HCT116 (cell line): ENCODE measurements around the gene GPX7.

Source experiments
- CEBPB ChIP-seq: IDR thresholded peaks from 2 replicates; pipeline ENCODE4 v1.6.1; 2012; ENCODE audit warnings: low read depth
- EZH2 ChIP-seq: fragments of 200-600 bp; sonication (generic); IDR thresholded peaks from 2 replicates; pipeline ENCODE4 v1.6.1; 2017; ENCODE audit warnings: antibody characterized with exemption, mixed run types
- EZH2phosphoT487 ChIP-seq: fragments of 200-600 bp; IDR thresholded peaks from 2 replicates; pipeline ENCODE4 v1.6.1; 2018; ENCODE audit warnings: antibody characterized with exemption, borderline replicate concordance
- POLR2A ChIP-seq: IDR thresholded peaks from 2 replicates; pipeline ENCODE4 v1.7.0; 2011; ENCODE audit warnings: borderline replicate concordance; ENCODE audit not compliant: insufficient read depth, insufficient read length; ENCODE audit errors: extremely low read depth
- POLR2AphosphoS5 ChIP-seq: IDR thresholded peaks from 2 replicates; pipeline ENCODE4 v1.6.1; 2011; ENCODE audit warnings: mild to moderate bottlenecking, low read depth, low read length, moderate library complexity
- RAD21 ChIP-seq: IDR thresholded peaks from 2 replicates; pipeline ENCODE4 v1.6.1; 2012; ENCODE audit warnings: low read depth, mild to moderate bottlenecking
- YY1 ChIP-seq: IDR thresholded peaks from 2 replicates; pipeline ENCODE4 v1.6.1; 2011; ENCODE audit warnings: low read length, low read depth, moderate library complexity, mild to moderate bottlenecking; ENCODE audit not compliant: insufficient replicate concordance; ENCODE audit errors: extremely low read depth
- TF ChIP-seq, protein P1 (sequence below), 3 experiments: fragments of 200-600 bp in 1 of 3; sonication (generic) in 1 of 3; IDR thresholded peaks in 2 of 3; conservative IDR thresholded peaks in 1 of 3; 2 replicates each; pipeline ENCODE4 v1.5.1; 2012 to 2017; ENCODE audit warnings: low read depth in 2 of 3, low read length in 2 of 3, antibody characterized with exemption in 1 of 3, borderline replicate concordance in 1 of 3, control low read depth in 1 of 3, mild to moderate bottlenecking in 1 of 3, mixed read lengths in 1 of 3, mixed run types in 1 of 3, moderate library complexity in 1 of 3; ENCODE audit not compliant: insufficient read depth in 1 of 3
- TF ChIP-seq, protein P2 (sequence below): IDR thresholded peaks from 2 replicates; pipeline ENCODE4 v1.6.1; 2011; ENCODE audit warnings: mild to moderate bottlenecking, low read length, moderate library complexity; ENCODE audit not compliant: insufficient replicate concordance; ENCODE audit errors: extremely low read depth
- TF ChIP-seq, protein P3 (sequence below): IDR thresholded peaks from 2 replicates; pipeline ENCODE4 v1.6.1; 2012; ENCODE audit warnings: low read depth

DNA sequence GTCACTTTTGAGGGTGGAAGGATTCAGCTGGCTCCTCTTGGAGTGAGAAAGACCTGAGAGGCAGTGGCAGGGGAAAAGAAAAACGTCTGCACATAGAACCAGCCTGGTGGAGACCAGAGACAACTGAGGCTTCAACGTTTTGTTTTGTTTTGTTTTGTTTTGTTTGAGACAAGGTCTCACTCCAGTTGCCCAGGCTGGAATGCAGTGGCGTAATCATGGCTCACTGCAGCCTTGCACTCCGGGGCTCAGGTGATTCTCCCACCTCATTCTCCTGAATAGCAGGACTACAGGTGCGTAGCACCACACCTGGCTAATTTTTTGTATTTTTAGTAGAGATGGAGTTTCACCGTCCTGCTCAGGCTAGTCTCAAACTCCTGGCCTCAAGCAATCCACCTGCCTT is 43.1 kb downstream of the GPX7 start:
- TF ChIP-seq POLR2AphosphoS5 (no peak), CEBPB (no peak), POLR2A (no peak), EZH2 (no peak), RAD21 (no peak), EZH2phosphoT487 (no peak), YY1 (no peak)
- TF ChIP-seq, protein P1, sequence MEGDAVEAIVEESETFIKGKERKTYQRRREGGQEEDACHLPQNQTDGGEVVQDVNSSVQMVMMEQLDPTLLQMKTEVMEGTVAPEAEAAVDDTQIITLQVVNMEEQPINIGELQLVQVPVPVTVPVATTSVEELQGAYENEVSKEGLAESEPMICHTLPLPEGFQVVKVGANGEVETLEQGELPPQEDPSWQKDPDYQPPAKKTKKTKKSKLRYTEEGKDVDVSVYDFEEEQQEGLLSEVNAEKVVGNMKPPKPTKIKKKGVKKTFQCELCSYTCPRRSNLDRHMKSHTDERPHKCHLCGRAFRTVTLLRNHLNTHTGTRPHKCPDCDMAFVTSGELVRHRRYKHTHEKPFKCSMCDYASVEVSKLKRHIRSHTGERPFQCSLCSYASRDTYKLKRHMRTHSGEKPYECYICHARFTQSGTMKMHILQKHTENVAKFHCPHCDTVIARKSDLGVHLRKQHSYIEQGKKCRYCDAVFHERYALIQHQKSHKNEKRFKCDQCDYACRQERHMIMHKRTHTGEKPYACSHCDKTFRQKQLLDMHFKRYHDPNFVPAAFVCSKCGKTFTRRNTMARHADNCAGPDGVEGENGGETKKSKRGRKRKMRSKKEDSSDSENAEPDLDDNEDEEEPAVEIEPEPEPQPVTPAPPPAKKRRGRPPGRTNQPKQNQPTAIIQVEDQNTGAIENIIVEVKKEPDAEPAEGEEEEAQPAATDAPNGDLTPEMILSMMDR (IDR thresholded peaks at IDR 0.05 in 2 of 3, conservative IDR thresholded peaks at IDR 0.05 in 1 of 3; ENCODE audit: borderline replicate concordance in 1 of 3, insufficient read depth in 1 of 3, low read depth in 2 of 3, low read length in 2 of 3) = no peak
- TF ChIP-seq, protein P2, sequence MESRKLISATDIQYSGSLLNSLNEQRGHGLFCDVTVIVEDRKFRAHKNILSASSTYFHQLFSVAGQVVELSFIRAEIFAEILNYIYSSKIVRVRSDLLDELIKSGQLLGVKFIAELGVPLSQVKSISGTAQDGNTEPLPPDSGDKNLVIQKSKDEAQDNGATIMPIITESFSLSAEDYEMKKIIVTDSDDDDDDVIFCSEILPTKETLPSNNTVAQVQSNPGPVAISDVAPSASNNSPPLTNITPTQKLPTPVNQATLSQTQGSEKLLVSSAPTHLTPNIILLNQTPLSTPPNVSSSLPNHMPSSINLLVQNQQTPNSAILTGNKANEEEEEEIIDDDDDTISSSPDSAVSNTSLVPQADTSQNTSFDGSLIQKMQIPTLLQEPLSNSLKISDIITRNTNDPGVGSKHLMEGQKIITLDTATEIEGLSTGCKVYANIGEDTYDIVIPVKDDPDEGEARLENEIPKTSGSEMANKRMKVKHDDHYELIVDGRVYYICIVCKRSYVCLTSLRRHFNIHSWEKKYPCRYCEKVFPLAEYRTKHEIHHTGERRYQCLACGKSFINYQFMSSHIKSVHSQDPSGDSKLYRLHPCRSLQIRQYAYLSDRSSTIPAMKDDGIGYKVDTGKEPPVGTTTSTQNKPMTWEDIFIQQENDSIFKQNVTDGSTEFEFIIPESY = no peak
- TF ChIP-seq, protein P3, sequence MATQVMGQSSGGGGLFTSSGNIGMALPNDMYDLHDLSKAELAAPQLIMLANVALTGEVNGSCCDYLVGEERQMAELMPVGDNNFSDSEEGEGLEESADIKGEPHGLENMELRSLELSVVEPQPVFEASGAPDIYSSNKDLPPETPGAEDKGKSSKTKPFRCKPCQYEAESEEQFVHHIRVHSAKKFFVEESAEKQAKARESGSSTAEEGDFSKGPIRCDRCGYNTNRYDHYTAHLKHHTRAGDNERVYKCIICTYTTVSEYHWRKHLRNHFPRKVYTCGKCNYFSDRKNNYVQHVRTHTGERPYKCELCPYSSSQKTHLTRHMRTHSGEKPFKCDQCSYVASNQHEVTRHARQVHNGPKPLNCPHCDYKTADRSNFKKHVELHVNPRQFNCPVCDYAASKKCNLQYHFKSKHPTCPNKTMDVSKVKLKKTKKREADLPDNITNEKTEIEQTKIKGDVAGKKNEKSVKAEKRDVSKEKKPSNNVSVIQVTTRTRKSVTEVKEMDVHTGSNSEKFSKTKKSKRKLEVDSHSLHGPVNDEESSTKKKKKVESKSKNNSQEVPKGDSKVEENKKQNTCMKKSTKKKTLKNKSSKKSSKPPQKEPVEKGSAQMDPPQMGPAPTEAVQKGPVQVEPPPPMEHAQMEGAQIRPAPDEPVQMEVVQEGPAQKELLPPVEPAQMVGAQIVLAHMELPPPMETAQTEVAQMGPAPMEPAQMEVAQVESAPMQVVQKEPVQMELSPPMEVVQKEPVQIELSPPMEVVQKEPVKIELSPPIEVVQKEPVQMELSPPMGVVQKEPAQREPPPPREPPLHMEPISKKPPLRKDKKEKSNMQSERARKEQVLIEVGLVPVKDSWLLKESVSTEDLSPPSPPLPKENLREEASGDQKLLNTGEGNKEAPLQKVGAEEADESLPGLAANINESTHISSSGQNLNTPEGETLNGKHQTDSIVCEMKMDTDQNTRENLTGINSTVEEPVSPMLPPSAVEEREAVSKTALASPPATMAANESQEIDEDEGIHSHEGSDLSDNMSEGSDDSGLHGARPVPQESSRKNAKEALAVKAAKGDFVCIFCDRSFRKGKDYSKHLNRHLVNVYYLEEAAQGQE = no peak
